Measurements from ENCODE around the gene SLC24A3. TPM values are rescaled to one million over a fixed set of nuclear protein-coding genes. Genes with fewer than 3 reads are reported as not detected.
"Not testable (repeated sequence)": the region's sequence is repeated elsewhere in the genome, so short reads cannot be mapped to it uniquely, and the experiment has no call there.

SLC24A3 gene
- total RNA-seq, 4 donors from 2014 or later: 1.6 to 38.8 (median 3.7) TPM

DNA sequence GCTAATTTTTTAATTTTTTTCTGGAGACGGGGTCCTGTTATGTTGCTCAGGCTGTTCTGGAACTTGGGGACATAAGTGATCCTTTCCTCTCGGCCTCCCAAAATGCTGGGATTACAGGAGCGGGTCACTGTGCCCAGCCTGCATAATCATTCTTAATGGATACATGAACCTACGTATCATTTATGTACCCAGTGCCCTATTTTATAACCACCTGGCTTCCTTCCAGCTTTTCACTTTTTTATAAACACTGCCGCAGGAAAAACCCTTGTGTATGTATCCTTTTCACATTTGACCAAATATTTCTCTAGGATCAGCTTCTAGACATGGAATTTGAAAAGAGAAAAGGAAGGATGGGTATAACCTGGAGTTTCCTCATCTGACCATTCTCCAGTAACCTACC lies 460.1 kb downstream of the SLC24A3 start:
- DNase-seq: no peak
- Histone ChIP-seq H3K36me3 (no peaks in the 10 kb centered on the region), H3K4me1 (no peaks in the 10 kb centered on the region), H3K27me3 (no peaks in the 10 kb centered on the region), H3K9me3 (no peaks in the 10 kb centered on the region), H3K27ac (no peak overlapping the region), H3K4me3 (no peak overlapping the region)
- TF ChIP-seq, protein P1, sequence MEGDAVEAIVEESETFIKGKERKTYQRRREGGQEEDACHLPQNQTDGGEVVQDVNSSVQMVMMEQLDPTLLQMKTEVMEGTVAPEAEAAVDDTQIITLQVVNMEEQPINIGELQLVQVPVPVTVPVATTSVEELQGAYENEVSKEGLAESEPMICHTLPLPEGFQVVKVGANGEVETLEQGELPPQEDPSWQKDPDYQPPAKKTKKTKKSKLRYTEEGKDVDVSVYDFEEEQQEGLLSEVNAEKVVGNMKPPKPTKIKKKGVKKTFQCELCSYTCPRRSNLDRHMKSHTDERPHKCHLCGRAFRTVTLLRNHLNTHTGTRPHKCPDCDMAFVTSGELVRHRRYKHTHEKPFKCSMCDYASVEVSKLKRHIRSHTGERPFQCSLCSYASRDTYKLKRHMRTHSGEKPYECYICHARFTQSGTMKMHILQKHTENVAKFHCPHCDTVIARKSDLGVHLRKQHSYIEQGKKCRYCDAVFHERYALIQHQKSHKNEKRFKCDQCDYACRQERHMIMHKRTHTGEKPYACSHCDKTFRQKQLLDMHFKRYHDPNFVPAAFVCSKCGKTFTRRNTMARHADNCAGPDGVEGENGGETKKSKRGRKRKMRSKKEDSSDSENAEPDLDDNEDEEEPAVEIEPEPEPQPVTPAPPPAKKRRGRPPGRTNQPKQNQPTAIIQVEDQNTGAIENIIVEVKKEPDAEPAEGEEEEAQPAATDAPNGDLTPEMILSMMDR (IDR thresholded peaks at IDR 0.05): no peak
- TF ChIP-seq POLR2A (IDR thresholded peaks at IDR 0.05): no peak

DNA sequence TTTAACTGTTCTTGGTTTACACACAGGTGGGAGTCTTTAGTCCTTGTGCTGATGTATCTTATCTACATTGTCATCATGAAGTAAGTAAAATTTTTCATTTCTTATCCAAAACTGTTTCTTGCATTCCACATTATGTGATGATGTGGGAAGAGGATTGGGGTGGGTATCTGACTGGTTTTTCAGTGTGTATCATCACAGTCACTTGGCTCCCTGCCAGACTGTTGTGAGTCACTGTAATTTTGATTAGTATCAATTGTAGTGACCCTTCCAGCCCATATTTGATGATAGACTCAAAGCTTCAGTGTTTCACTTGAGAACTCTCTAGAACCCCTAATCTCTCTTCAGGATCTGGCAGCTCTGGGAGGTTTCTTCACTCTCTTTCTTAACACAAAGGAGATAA lies 461.1 kb downstream of the SLC24A3 start:
- Histone ChIP-seq H3K36me3 (no peaks in the 10 kb centered on the region), H3K4me1 (no peaks in the 10 kb centered on the region), H3K9me3 (no peaks in the 10 kb centered on the region), H3K27me3 (no peaks in the 10 kb centered on the region), H3K4me3 (no peak overlapping the region), H3K27ac (no peak overlapping the region)
- TF ChIP-seq, protein P1 (IDR thresholded peaks at IDR 0.05): no peak
- TF ChIP-seq POLR2A (IDR thresholded peaks at IDR 0.05): no peak
- no peak for DNase-seq

DNA sequence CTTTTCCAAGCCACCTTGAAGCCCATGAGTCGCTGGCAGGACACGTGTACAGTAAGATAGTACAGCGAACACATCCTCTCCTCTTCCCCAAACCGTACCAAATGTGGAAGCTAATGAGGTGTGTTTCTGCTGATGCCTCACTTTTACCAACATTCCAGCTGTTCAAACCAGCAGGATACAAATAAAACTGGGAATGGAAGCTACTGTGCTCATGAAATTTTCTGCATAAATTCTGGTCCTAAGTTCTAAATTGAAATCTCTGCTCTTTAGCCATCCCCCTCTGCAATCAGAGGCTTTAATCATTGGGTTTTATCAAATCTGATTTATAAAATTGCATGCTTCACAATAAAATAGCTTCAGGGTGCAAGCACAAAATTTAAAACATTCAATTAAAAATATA lies 463.8 kb downstream of the SLC24A3 start:
- no peaks in the 10 kb centered on the region for H3K27me3 ChIP-seq
- no peaks in the 10 kb centered on the region for H3K4me1 ChIP-seq
- TF ChIP-seq, protein P1 (IDR thresholded peaks at IDR 0.05): no peak
- TF ChIP-seq POLR2A (IDR thresholded peaks at IDR 0.05): no peak
- no peak for DNase-seq
- H3K9me3 ChIP-seq: no peaks in the 10 kb centered on the region
- H3K4me3 ChIP-seq: no peak overlapping the region
- H3K27ac ChIP-seq: no peak overlapping the region
- H3K36me3 ChIP-seq: no peaks in the 10 kb centered on the region

DNA sequence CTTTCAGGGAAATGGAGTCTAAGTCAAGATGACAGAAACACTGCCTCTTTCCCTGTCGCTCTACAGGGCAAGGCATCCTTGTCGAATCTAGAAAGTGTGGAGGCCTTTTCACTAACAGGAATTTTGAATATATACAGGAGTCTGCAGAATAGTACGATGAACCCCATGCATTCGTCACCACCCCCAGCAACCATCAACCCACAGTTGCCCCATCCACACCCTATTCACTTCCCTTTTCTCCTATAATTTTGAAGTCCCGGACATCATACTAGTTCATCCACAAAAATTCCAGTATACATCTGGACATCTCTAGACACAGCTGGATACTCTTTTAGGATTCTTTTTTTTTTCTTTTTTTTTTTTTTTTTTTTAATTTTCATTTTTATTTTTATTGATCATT lies 464.9 kb downstream of the SLC24A3 start:
- Histone ChIP-seq H3K27ac (no peak overlapping the region), H3K9me3 (no peaks in the 10 kb centered on the region), H3K36me3 (no peaks in the 10 kb centered on the region), H3K4me1 (no peaks in the 10 kb centered on the region), H3K27me3 (no peaks in the 10 kb centered on the region), H3K4me3 (no peak overlapping the region)
- no peak for TF ChIP-seq POLR2A (IDR thresholded peaks at IDR 0.05)
- TF ChIP-seq, protein P1 (IDR thresholded peaks at IDR 0.05): no peak
- DNase-seq: no peak

DNA sequence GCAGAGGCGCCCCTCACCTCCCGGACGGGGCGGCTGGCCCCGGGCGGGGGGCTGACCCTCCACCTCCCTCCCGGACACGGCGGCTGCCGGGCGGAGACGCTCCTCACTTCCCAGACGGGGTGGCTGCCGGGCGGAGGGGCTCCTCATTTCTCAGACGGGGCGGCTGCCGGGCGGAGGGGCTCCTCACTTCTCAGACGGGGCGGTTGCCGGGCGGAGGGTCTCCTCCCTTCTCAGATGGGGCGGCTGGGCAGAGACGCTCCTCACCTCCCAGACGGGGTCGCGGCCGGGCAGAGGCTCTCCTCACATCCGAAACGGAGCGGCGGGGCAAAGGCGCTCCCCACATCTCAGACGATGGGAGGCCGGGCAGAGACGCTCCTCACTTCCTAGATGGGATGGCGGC lies 466.1 kb downstream of the SLC24A3 start:
- not testable (repeated sequence) for H3K4me1 ChIP-seq, H3K9me3 ChIP-seq, H3K27me3 ChIP-seq, DNase-seq, H3K27ac ChIP-seq, H3K36me3 ChIP-seq, H3K4me3 ChIP-seq

DNA sequence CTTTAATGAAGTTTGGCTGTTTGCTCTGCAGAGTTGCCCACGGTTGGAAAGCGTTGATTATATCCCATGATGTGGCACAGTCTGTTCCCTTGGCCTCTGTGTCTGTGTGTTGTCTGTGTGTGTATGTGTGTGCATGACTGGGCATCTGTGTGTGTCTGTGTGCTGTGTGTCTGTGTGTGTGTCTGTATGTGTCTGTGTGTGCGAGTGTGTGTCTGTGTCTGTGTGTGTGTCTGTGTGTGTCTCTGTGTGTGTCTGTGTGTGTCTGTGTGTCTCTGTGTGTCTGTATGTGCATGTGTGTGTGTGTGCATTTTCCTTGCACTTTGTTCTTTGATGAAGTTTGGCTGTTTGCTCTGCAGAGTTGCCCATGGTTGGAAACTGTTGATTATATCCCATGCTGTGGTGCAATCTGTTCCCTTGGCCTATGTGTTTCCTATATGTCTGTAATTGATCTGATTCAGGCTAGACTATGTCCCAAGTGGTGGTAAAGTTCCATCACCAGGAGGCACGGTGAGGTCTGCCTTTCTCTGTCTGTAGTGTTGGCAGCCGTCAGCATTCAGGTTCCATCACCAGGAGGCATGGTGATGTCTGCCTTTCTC lies 467.6 kb downstream of the SLC24A3 start:
- no peak overlapping the region for H3K27ac ChIP-seq
- H3K27me3 ChIP-seq: no peaks in the 10 kb centered on the region
- H3K9me3 ChIP-seq: no peaks in the 10 kb centered on the region
- DNase-seq: no peak
- no peaks in the 10 kb centered on the region for H3K4me1 ChIP-seq
- TF ChIP-seq, protein P1 (IDR thresholded peaks at IDR 0.05): no peak
- TF ChIP-seq POLR2A (IDR thresholded peaks at IDR 0.05): no peak
- H3K4me3 ChIP-seq: no peak overlapping the region
- H3K36me3 ChIP-seq: no peaks in the 10 kb centered on the region
